Measurements from ENCODE around the gene PCDH9.

DNA sequence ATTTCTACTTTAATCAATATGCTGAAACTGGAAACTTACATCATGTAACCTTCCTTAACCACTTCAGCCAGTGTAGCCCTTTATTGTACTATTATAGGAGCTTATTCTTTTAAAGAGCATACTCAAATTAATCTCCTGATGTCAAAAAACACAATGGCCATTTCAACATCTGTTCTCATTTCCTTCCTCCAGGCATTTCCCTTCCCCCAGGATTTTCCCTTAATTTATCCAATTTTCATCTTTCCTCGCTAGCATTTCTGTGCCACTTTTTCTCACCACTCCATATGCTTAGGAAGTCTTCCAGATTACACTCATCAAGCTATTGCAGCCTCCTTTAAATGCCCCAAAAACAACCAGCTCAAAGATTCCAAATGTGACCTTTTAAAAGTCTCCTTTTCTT lies 265.0 kb downstream of the PCDH9 start:
- TF ChIP-seq, protein P1, sequence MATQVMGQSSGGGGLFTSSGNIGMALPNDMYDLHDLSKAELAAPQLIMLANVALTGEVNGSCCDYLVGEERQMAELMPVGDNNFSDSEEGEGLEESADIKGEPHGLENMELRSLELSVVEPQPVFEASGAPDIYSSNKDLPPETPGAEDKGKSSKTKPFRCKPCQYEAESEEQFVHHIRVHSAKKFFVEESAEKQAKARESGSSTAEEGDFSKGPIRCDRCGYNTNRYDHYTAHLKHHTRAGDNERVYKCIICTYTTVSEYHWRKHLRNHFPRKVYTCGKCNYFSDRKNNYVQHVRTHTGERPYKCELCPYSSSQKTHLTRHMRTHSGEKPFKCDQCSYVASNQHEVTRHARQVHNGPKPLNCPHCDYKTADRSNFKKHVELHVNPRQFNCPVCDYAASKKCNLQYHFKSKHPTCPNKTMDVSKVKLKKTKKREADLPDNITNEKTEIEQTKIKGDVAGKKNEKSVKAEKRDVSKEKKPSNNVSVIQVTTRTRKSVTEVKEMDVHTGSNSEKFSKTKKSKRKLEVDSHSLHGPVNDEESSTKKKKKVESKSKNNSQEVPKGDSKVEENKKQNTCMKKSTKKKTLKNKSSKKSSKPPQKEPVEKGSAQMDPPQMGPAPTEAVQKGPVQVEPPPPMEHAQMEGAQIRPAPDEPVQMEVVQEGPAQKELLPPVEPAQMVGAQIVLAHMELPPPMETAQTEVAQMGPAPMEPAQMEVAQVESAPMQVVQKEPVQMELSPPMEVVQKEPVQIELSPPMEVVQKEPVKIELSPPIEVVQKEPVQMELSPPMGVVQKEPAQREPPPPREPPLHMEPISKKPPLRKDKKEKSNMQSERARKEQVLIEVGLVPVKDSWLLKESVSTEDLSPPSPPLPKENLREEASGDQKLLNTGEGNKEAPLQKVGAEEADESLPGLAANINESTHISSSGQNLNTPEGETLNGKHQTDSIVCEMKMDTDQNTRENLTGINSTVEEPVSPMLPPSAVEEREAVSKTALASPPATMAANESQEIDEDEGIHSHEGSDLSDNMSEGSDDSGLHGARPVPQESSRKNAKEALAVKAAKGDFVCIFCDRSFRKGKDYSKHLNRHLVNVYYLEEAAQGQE (IDR thresholded peaks at IDR 0.05; ENCODE audit: insufficient read depth in 1 of 2, low read depth in 2 of 2, low read length in 2 of 2), result no peak
- TF ChIP-seq POLR2AphosphoS5 (IDR thresholded peaks at IDR 0.05; ENCODE audit: low read depth, low read length), result no peak
- TF ChIP-seq TAF1 (IDR thresholded peaks at IDR 0.05; ENCODE audit: borderline replicate concordance, insufficient read depth, low read length), result no peak
